ENCODE data around the gene PAQR8.

DNA sequence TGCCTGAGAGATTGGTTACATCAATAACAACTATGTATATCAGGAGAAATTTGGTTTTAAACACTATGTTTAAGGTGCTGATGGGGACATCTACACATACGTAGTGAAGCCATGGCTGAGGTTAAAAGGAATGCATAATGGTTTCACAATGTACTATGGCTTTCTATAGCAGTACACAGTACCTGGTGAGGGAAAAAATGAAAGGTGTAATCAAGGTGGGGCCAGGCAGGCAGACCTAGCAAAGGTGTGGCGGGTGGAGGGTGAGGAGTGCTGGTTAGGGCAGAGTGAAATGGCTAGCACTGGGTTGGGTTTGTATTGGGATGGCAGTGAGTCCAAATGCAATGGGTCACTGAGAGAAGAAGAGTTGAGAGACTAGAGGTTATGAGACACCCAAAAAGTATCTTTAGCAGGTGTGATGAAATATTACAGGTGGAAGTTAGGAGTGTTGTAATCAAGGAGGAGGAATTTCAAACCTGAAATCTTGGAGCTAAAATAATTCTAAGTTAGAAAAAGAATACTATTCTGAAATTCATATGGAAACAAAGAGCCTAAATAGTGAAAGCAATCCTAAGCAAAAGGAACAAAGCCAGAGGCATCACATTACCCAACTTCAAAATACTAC, 22.3 kb downstream of the PAQR8 start:
- TF ChIP-seq EP300 (conservative IDR thresholded peaks at IDR 0.05; ENCODE audit: poor library complexity, severe bottlenecking) = no peak
- no peak for TF ChIP-seq EZH2 (IDR thresholded peaks at IDR 0.05; ENCODE audit: borderline replicate concordance, insufficient read depth, low read length, poor library complexity, severe bottlenecking)
- TF ChIP-seq, protein P1, sequence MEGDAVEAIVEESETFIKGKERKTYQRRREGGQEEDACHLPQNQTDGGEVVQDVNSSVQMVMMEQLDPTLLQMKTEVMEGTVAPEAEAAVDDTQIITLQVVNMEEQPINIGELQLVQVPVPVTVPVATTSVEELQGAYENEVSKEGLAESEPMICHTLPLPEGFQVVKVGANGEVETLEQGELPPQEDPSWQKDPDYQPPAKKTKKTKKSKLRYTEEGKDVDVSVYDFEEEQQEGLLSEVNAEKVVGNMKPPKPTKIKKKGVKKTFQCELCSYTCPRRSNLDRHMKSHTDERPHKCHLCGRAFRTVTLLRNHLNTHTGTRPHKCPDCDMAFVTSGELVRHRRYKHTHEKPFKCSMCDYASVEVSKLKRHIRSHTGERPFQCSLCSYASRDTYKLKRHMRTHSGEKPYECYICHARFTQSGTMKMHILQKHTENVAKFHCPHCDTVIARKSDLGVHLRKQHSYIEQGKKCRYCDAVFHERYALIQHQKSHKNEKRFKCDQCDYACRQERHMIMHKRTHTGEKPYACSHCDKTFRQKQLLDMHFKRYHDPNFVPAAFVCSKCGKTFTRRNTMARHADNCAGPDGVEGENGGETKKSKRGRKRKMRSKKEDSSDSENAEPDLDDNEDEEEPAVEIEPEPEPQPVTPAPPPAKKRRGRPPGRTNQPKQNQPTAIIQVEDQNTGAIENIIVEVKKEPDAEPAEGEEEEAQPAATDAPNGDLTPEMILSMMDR (IDR thresholded peaks at IDR 0.05; ENCODE audit: poor library complexity, severe bottlenecking) = no peak
- TF ChIP-seq POLR2AphosphoS5 (IDR thresholded peaks at IDR 0.05) = no peak
- no peak for TF ChIP-seq TAF1 (IDR thresholded peaks at IDR 0.05; ENCODE audit: low read depth)
- TF ChIP-seq, protein P2, sequence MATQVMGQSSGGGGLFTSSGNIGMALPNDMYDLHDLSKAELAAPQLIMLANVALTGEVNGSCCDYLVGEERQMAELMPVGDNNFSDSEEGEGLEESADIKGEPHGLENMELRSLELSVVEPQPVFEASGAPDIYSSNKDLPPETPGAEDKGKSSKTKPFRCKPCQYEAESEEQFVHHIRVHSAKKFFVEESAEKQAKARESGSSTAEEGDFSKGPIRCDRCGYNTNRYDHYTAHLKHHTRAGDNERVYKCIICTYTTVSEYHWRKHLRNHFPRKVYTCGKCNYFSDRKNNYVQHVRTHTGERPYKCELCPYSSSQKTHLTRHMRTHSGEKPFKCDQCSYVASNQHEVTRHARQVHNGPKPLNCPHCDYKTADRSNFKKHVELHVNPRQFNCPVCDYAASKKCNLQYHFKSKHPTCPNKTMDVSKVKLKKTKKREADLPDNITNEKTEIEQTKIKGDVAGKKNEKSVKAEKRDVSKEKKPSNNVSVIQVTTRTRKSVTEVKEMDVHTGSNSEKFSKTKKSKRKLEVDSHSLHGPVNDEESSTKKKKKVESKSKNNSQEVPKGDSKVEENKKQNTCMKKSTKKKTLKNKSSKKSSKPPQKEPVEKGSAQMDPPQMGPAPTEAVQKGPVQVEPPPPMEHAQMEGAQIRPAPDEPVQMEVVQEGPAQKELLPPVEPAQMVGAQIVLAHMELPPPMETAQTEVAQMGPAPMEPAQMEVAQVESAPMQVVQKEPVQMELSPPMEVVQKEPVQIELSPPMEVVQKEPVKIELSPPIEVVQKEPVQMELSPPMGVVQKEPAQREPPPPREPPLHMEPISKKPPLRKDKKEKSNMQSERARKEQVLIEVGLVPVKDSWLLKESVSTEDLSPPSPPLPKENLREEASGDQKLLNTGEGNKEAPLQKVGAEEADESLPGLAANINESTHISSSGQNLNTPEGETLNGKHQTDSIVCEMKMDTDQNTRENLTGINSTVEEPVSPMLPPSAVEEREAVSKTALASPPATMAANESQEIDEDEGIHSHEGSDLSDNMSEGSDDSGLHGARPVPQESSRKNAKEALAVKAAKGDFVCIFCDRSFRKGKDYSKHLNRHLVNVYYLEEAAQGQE (IDR thresholded peaks at IDR 0.05; ENCODE audit: borderline replicate concordance) = no peak
- no peak for TF ChIP-seq MXI1 (conservative IDR thresholded peaks at IDR 0.05; ENCODE audit: poor library complexity, severe bottlenecking)
- no peak for TF ChIP-seq RAD21 (conservative IDR thresholded peaks at IDR 0.05)
